HepG2 (cell line): ENCODE measurements around the gene A3GALT2.

Experiments used
- ATF3 ChIP-seq: sonication (generic); formaldehyde crosslinking; IDR thresholded peaks from 2 replicates; pipeline ENCODE4 v1.4.0; 2020; ENCODE audit warnings: missing genetic modification reagents
- EP300 ChIP-seq, 3 experiments: sonication (generic) in 1 of 3; formaldehyde crosslinking in 1 of 3; IDR thresholded peaks; 2 replicates each; pipeline versions ENCODE4 v1.5.1 to v1.6.1; 2011 to 2020; ENCODE audit warnings: low read depth in 2 of 3, low read length in 2 of 3, borderline replicate concordance in 1 of 3, improper control_type of control experiment in 1 of 3, mild to moderate bottlenecking in 1 of 3, missing genetic modification reagents in 1 of 3, moderate library complexity in 1 of 3
- FOXA1 ChIP-seq, 2 experiments: fragments of 450-650 bp in 1 of 2; sonication (generic) in 1 of 2; formaldehyde crosslinking in 1 of 2; IDR thresholded peaks; 2 replicates each; pipeline versions ENCODE4 v1.4.0 to v1.6.1; 2016 to 2020; ENCODE audit warnings: missing genetic modification reagents in 1 of 2
- MAF1 ChIP-seq: sonication (generic); formaldehyde crosslinking; IDR thresholded peaks from 2 replicates; pipeline ENCODE4 v1.5.0; 2020; ENCODE audit warnings: missing genetic modification reagents, borderline replicate concordance
- POLR2A ChIP-seq, 2 experiments: IDR thresholded peaks; 2 replicates each; pipeline ENCODE4 v1.6.1; 2011; ENCODE audit warnings: low read depth in 2 of 2, low read length in 2 of 2, mild to moderate bottlenecking in 1 of 2, moderate library complexity in 1 of 2; ENCODE audit not compliant: insufficient read depth in 1 of 2
- RAD51 ChIP-seq: fragments of 450-650 bp; IDR thresholded peaks from 2 replicates; pipeline ENCODE4 v1.6.1; 2016; ENCODE audit warnings: borderline replicate concordance
- RELA ChIP-seq: sonication (generic); formaldehyde crosslinking; IDR thresholded peaks from 2 replicates; pipeline ENCODE4 v1.4.0; 2020; ENCODE audit warnings: missing genetic modification reagents
- SMAD3 ChIP-seq: sonication (generic); formaldehyde crosslinking; IDR thresholded peaks from 2 replicates; pipeline ENCODE4 v1.4.0; 2020; ENCODE audit warnings: missing genetic modification reagents
- ZSCAN25 ChIP-seq: sonication (generic); formaldehyde crosslinking; IDR thresholded peaks from 2 replicates; pipeline ENCODE4 v1.8.0; 2022; ENCODE audit warnings: mild to moderate bottlenecking, missing genetic modification reagents
- TF ChIP-seq, protein P1 (sequence below): sonication (generic); formaldehyde crosslinking; IDR thresholded peaks from 2 replicates; pipeline ENCODE4 v1.4.0; 2020; ENCODE audit warnings: missing genetic modification reagents, borderline replicate concordance
- TF ChIP-seq, protein P2 (sequence below): sonication (generic); formaldehyde crosslinking; IDR thresholded peaks from 2 replicates; pipeline ENCODE4 v1.5.0; 2020; ENCODE audit warnings: mild to moderate bottlenecking, missing genetic modification reagents, moderate library complexity

- TF ChIP-seq SMAD3 (CRISPR knock-in tag) (peak; percentile 88), FOXA1 (IDR thresholded peaks at IDR 0.05) (peak; percentile 96), FOXA1 (CRISPR knock-in tag; IDR thresholded peaks at IDR 0.05) (peak; percentile 99), RELA (CRISPR knock-in tag) (peak; percentile 99), POLR2A (IDR thresholded peaks at IDR 0.05; ENCODE audit: insufficient read depth in 1 of 2, low read depth in 2 of 2, low read length in 2 of 2) (peak; percentile 13 to 60; a peak in 2 of 4 replicates), EP300 (IDR thresholded peaks at IDR 0.05; ENCODE audit: low read depth in 2 of 2, low read length in 2 of 2) (peak; percentile 28 to 86; a peak in 2 of 4 replicates), EP300 (CRISPR knock-in tag; IDR thresholded peaks at IDR 0.05; ENCODE audit: borderline replicate concordance) (peak; percentile 82), ATF3 (CRISPR knock-in tag) (peak; percentile 82), MAF1 (CRISPR knock-in tag) (no peak), RAD51 (no peak), ZSCAN25 (CRISPR knock-in tag) (peak; percentile 67; the same call in 1 of the 2 replicates)
- TF ChIP-seq, protein P1, sequence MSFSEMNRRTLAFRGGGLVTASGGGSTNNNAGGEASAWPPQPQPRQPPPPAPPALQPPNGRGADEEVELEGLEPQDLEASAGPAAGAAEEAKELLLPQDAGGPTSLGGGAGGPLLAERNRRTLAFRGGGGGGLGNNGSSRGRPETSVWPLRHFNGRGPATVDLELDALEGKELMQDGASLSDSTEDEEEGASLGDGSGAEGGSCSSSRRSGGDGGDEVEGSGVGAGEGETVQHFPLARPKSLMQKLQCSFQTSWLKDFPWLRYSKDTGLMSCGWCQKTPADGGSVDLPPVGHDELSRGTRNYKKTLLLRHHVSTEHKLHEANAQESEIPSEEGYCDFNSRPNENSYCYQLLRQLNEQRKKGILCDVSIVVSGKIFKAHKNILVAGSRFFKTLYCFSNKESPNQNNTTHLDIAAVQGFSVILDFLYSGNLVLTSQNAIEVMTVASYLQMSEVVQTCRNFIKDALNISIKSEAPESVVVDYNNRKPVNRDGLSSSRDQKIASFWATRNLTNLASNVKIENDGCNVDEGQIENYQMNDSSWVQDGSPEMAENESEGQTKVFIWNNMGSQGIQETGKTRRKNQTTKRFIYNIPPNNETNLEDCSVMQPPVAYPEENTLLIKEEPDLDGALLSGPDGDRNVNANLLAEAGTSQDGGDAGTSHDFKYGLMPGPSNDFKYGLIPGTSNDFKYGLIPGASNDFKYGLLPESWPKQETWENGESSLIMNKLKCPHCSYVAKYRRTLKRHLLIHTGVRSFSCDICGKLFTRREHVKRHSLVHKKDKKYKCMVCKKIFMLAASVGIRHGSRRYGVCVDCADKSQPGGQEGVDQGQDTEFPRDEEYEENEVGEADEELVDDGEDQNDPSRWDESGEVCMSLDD (CRISPR knock-in tag) = no peak
- TF ChIP-seq, protein P2, sequence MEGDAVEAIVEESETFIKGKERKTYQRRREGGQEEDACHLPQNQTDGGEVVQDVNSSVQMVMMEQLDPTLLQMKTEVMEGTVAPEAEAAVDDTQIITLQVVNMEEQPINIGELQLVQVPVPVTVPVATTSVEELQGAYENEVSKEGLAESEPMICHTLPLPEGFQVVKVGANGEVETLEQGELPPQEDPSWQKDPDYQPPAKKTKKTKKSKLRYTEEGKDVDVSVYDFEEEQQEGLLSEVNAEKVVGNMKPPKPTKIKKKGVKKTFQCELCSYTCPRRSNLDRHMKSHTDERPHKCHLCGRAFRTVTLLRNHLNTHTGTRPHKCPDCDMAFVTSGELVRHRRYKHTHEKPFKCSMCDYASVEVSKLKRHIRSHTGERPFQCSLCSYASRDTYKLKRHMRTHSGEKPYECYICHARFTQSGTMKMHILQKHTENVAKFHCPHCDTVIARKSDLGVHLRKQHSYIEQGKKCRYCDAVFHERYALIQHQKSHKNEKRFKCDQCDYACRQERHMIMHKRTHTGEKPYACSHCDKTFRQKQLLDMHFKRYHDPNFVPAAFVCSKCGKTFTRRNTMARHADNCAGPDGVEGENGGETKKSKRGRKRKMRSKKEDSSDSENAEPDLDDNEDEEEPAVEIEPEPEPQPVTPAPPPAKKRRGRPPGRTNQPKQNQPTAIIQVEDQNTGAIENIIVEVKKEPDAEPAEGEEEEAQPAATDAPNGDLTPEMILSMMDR (CRISPR knock-in tag) = peak; percentile 43
Measured at GRCh38 chr1:33342041-33342723, 21.3 kb upstream of the A3GALT2 start.
